Hair follicular keratinocyte (primary cell): Measurements from ENCODE around the gene DKC1. TPM values are rescaled to one million over a fixed set of nuclear protein-coding genes. Genes with fewer than 3 reads are reported as not detected.

Experiments
- total RNA-seq: library from RNA; depleted of rRNA; stranded (reverse); fragments of >200 nt; gene quantifications from 2 replicates; pipeline ENCODE4 v1.2.3, GENCODE V29; 2015

The DKC1 gene
- total RNA-seq = 35.5 and 64.2 TPM in 2 replicates

GRCh38 chrX:154762537-154763296, at the start of gene DKC1:
TSS of gene DKC1 (plus strand) at chrX:154762864. CDS start at chrX:154762966, 102 bp downstream.

GRCh38 chrX:154750301-154751202, 12.1 kb upstream of the DKC1 start, which contains the start of gene GAB3:
TSS of gene GAB3 (minus strand) at chrX:154751077. CDS start at chrX:154751025, 52 bp downstream.

GRCh38 chrX:154804957-154805695, 42.5 kb downstream of the DKC1 start, which contains the start of gene MPP1:
TSS of gene MPP1 (minus strand) at chrX:154805485. CDS start at chrX:154805373, 112 bp downstream.

Other genes with a start within 250 kb of the DKC1 start
- gene FAM3A, start 246.6 kb upstream of the DKC1 start, total RNA-seq = 34.8 and 50.1 TPM in 2 replicates
- gene G6PD, start 216.0 kb upstream of the DKC1 start, total RNA-seq = 61.3 and 77.4 TPM in 2 replicates
- gene IKBKG, start 215.2 kb upstream of the DKC1 start, total RNA-seq = 12.3 and 14.1 TPM in 2 replicates
- gene CTAG1A, start 177.7 kb upstream of the DKC1 start, total RNA-seq = not detected in 2 replicates
- not detected in 2 replicates for gene CTAG1B, start 143.6 kb upstream of the DKC1 start, total RNA-seq
- not detected in 2 replicates for gene CTAG2, start 109.3 kb upstream of the DKC1 start, total RNA-seq
- gene GAB3, start 11.8 kb upstream of the DKC1 start, total RNA-seq = 0.11 and 0.31 TPM in 2 replicates
- gene MPP1, start 42.6 kb downstream of the DKC1 start, total RNA-seq = 3.2 and 6.2 TPM in 2 replicates
- gene SMIM9, start 71.8 kb downstream of the DKC1 start, total RNA-seq = not detected in 2 replicates
- 2.4 TPM in 1 of 2 replicates, not detected in the other for gene F8A1, start 123.5 kb downstream of the DKC1 start, total RNA-seq